ENCODE measurements around the gene FBXO38. TPM values are rescaled to one million over a fixed set of nuclear protein-coding genes. Genes with fewer than 3 reads are reported as not detected.

FBXO38 gene
- total and polyA plus RNA-seq, 2 of the 13 experiments (the other 11 are each of a cell fraction or from before 2014, with no cell fraction given) = 24.8 to 35.9 TPM

DNA sequence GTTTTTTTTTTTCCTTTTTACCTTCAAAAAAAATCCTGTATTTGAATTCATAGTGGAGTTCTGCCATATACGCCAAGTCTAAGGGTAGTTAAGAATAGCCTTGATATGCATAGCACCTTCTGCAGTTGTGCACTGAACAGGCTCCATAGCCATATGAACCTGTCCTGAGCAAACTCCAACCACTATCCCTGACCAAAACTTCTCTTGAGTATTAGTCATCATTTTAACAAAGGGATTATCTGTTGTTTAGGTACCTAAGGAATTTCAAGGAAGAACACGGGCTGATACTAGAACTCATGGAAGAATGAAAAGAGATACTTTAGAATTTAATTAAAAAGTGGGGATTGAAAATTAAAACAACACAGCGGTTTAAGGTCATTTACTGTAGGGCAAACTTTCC lies 1.9 kb upstream of the FBXO38 start:
- H3K36me3 ChIP-seq (replicated peaks in 1 of 2; ENCODE audit: control insufficient read depth in 1 of 2, insufficient read depth in 2 of 2, low read length in 2 of 2) = no peaks in the 10 kb centered on the region; a peak in 1 of 5 replicates
- FAIRE-seq (no peak), DNase-seq (ENCODE audit: low spot score) (peak; percentile 3), ATAC-seq (no peak)
- H3K4me2 ChIP-seq (ENCODE audit: low read depth, low read length) = no peak overlapping the region
- peaks cover 26% of the 10 kb centered on the region for H3K79me2 ChIP-seq (ENCODE audit: insufficient read depth, low read length)
- no peak overlapping the region for H3K4me3 ChIP-seq (replicated peaks in 1 of 3; ENCODE audit: insufficient read depth in 1 of 3, low read depth in 2 of 3, low read length in 3 of 3)
- H2AFZ ChIP-seq (ENCODE audit: low read length) = no peak overlapping the region
- H3K27ac ChIP-seq (ENCODE audit: extremely low read length, insufficient read depth, low read length) = no peak overlapping the region
- intact Hi-C loops (cut with micrococcal nuclease; ENCODE audit: unreplicated experiment) = loop anchor here (2.0 to 10.0 kb wide), 3 partner anchors 17 to 545 kb away; no protein-coding TSS in a partner anchor
- no peaks in the 10 kb centered on the region for H3K9me3 ChIP-seq (ENCODE audit: low read length)
- peaks cover 39% of the 10 kb centered on the region for H3K4me1 ChIP-seq (ENCODE audit: insufficient read depth, low read length)
- no peaks in the 10 kb centered on the region for H4K20me1 ChIP-seq (ENCODE audit: insufficient read depth, low read length)
- in situ Hi-C loops (cut with HindIII; ENCODE audit: extremely low pct_ligation_motif_present, low pct_unique_long_range_greater_than_20kb) = no loop called here
- no peaks in the 10 kb centered on the region for H3K27me3 ChIP-seq (ENCODE audit: control insufficient read depth in 1 of 2, insufficient read depth in 2 of 2, low read length in 2 of 2)
- ChIA-PET CTCF (ENCODE audit: low intra/inter-chr PET ratio, low total read pairs) (no interaction called here), POLR2A (interaction anchor here (1.1 kb wide), 2 partner anchors 12 to 17 kb away, joined by 3 to 9 read pairs; no protein-coding TSS in a partner anchor)
- TF ChIP-seq ZBTB8A (CRISPR knock-in tag; IDR thresholded peaks at IDR 0.05; ENCODE audit: borderline replicate concordance, low read depth) = no peak
- no peak for TF ChIP-seq HOXA7 (CRISPR knock-in tag; IDR thresholded peaks at IDR 0.05)
- TF ChIP-seq PCBP2 (optimal IDR thresholded peaks at IDR 0.05; ENCODE audit: low read depth, low read length, poor library complexity, severe bottlenecking) = no peak
- no peak for TF ChIP-seq ISL2 (CRISPR knock-in tag; IDR thresholded peaks at IDR 0.05)
- TF ChIP-seq, protein P1, sequence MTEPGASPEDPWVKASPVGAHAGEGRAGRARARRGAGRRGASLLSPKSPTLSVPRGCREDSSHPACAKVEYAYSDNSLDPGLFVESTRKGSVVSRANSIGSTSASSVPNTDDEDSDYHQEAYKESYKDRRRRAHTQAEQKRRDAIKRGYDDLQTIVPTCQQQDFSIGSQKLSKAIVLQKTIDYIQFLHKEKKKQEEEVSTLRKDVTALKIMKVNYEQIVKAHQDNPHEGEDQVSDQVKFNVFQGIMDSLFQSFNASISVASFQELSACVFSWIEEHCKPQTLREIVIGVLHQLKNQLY (CRISPR knock-in tag; IDR thresholded peaks at IDR 0.05) = no peak
- TF ChIP-seq BHLHE40 (IDR thresholded peaks at IDR 0.05; ENCODE audit: low read length) = no peak
- no peak for TF ChIP-seq ATAD3A (CRISPR knock-in tag; IDR thresholded peaks at IDR 0.05)
- TF ChIP-seq ZNF777 (CRISPR knock-in tag; IDR thresholded peaks at IDR 0.05) = no peak
- TF ChIP-seq ZNF33B (CRISPR knock-in tag; IDR thresholded peaks at IDR 0.05) = no peak
- no peak for TF ChIP-seq ZSCAN21 (CRISPR knock-in tag; IDR thresholded peaks at IDR 0.05; ENCODE audit: borderline replicate concordance)
- no peak overlapping the region for H3K9ac ChIP-seq (ENCODE audit: insufficient read depth, low read depth, low read length)
- no TSS peak for BruUV-seq (replicated peaks)
- 84% methylated on average over 3 of the region's 3 CpGs for WGBS (ENCODE audit: low lambda C conversion rate)

Data from HepG2 (cell line).